Mucosa of gallbladder (tissue), 1 donor: ENCODE results near the gene WDR1. TPM values are rescaled to one million over a fixed set of nuclear protein-coding genes. Genes with fewer than 3 reads are reported as not detected.

Source experiments
- DNase-seq: peaks from one replicate; pipeline ENCODE4 v3.0.0-alpha.2; 2020; ENCODE audit warnings: low spot score
- total RNA-seq: library from RNA; stranded (reverse); gene quantifications from one replicate; pipeline ENCODE4 v1.2.1, GENCODE V29; 2021
- donor health status: DM: no; HTN: no; CAD: no.

Gene WDR1
- total RNA-seq, 1 donor from 2014 or later: 297 TPM

DNA sequence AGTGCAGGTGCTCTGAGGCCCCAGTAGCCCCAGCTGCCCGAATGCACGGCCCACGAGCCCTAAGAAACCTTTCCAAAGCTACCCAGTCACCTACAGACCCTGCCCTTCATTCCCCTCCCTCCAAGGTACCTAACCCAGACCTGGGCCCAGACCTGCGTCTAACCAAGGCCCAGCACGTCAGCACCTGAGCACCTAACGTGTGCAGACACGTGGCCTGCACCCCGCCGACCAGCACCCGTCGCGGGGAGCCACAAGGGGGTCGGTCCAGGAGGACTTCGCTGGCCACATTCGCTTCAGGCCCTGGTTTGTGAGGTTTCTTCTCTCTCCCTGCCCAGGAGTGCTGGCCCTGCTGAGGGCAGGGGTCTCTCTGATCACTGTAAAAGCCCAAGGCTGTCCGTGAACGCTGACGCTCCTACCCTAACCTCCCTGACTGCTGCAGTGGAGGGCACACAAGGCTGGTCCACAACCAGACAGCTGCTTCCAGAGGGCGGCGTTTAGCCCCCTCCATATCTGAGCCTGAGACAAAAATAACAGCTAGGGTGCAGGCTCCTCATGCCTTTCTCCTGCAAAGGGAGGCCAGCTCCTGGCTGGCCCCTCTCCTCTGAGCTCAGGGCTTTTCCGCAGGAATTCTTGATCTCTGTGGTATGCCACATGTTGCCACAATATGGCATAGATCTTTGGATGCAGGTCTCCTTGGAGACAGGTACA lies 31.8 kb downstream of the WDR1 start:
- DNase-seq: no peak

DNA sequence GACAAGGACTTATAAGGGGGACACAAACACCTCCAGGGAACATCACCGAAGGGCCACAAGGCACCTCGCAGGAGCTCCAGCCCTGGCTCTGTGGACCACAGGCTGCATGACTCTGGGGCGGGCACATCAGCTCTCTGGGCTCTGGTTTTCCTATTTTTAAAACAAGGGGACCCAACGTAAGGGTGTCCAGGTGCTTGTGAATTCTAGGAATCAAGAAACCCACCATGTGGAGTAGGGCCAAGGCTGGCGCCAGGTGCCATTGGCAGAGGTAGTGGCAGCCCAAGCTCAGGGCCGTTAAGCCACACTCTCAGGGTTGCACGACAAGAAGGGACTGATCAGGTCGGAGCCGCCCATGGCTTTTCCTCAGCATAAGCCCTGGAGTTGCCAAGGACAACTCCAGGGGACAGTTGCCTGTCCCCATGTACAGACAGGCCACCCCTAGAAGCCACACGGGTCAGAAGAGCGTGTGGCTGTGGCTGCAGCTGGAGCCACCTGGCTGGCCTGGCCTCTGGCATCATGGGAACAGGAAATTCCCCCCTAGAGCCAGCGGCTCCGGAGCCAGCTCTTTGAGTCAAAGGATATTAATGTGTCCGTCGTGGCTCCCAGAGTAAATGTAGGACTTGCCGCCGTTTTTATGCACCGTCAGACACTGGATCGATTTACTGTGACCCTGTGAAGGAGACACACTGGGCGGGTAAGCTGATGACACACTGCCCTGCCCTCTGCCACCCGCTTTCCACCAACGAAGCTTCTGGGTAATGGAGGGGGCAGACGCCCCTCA lies 32.5 kb downstream of the WDR1 start:
- no peak for DNase-seq

DNA sequence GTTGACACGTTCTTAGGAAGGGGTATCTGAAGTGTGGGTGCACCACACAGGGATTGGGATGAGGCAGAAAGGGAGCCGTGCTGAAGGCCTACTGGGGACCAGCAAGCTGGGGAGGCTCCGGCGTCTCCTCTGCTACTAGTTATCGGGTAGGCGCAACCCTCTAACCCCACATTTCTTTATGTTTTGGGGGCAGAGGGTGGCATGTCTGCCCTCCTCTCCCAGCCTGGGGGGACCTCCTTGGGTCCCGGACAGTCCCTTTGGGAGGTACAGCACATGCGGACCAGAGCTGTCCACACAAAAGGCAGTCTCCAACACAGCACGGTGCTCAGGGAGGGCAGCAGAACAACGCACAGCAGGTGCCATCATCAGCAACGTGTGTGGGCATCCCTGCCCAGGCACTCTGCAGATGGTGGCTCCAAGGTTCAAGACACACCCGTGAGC lies 33.2 kb downstream of the WDR1 start:
- no peak for DNase-seq

DNA sequence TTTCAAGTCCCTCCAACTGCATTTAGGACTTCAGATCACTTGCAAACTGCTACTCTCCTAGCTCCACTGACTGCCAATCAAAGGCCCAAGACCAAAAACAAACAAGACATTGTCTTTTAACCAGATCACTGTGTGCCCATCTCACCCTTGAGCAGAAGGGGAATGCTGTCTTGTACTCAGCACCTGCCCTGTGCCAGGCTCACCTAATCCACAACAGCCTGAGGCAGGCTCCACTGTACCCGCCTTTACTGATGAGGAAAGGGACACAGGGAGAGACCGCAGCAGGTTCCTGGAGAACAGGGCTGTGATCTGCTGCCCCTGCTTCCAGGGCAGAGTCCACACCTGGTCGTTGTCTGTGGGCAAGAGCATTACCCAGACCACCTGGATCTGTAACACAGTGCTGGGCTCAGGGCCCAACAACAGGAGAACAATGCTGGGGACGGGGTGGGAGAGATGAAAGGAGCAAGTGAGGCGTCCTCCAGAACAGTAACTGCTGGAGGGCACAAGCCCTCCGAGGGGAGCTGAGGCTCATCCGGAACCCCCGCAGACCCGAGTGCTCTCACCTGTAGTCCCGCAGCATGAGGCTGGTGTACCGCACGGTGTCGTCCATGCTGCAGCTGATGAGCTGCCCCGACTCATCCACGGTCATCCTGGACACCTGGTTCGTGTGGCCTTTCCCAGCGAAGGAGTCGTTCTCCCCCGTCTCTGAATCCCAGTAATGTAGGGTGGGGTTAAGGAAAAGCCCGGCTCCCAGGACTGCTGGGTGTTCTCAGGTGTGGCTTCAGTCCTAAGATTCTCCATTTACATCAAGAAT lies 33.9 kb downstream of the WDR1 start:
- DNase-seq: no peak

DNA sequence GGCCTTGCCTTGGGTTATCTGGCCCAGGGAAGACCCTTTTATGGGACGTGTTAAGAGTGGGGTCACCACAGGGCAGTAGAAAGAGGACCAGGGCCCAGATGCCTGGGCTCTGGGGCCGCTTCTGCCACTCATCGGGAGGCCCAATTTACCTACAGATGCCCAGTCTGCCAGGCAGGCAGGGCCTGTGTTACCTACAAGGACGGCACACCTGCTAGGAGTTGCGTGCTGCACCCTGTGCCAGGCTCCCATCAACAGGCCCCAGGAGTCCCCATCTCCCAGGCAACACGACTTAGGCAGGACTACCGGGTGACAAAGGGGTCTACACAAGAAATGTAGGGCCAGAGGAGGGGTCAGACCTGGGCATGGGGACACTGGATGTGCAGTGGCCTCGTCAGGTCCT lies 34.6 kb downstream of the WDR1 start:
- DNase-seq: no peak

DNA sequence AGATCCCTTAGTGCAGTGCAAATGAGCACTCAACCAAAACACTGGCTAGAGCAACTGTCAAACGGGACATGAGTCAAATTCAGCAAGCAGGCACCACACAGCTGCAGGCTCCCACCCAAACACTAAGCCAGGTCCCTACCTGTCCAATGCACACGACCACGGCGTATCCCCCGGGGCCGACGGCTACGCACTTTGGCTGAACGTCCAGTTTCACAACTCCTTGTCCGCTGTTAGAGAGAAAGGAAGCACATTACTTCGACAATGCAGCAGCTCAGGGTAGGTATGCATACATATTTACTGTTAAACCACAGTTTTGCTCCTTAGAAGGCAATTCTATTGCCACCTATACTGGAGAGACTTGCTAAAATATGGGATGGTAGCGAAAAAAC lies 35.4 kb downstream of the WDR1 start:
- no peak for DNase-seq

DNA sequence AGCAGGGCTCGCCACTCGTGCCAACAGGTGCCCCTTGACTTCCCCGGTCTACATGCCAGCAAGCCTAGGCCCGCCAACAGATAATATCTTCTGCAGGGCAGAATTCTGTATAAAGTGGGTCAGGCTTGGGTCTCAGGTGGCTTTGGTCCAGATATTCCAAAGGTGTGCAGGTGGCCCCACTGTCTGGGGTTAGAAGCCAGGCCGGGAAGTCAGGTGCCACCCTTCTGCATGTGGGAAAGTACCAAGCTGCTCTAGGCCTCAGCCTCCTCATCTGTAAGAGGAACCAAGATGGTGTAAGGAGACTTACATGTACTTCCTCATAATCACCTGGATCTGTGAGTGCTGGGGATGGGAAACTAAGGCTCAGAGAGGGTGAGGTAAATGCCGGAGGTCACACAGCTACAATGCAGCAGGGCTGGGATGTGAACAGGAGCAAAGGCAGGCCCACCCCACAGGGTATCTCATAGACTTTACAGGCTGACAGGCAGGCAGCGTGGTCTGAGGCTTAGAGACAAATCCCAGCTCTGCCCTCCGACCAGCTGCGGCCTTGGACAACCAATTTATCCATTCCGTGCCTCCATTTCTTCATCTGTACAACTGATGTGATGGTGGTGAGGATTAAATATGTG lies 35.9 kb downstream of the WDR1 start:
- no peak for DNase-seq

DNA sequence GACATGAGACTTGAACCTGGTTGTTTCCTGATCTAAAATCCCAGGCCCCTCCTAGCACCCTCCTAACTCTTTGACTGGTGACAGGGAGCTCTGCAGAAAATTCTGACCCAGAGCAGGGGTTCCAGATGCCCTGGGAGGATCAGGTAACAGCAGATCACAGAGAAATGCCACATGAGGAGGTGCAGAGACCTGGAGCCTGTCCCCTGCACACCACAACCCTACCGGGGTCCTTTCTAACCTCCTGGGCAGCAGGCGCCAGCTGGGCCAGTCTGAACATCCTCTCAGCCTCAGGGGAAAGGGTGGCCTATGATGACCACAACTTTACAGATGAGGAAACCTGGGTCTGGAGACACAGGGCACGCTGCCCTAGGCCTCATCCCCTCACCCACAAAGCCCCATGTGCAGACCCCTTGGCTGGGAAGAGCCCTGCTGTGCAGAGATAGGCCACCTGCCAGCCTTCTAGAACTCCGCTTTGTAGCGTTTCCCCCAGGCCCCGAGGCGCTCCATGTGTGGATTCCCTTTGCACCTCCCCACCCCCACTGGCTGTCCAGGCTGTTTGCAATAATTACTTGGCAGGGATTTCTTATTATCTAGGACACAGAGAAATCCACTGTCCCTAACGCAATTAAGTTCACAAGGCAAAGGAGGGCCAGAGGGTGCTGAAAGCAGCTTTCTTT lies 36.5 kb downstream of the WDR1 start:
- DNase-seq: no peak

DNA sequence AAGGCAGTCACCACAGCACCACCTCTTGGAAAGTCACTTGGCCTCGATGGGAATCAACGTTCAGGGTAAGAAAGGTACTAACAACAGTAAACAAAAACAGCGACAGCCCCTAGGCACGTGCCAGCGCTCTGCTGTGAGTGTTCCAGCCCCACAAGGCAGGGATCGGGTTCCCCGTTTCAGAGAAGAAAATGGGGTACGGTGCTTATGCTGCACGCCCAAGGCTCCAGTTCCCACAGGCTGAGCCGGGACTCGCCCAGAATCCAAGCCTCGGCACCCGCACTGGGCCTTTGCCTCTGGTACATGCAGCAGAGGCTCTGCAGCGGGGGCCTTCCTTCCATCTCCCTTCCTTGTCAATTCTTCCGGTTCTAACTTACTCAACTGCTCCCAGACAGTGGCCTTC lies 37.3 kb downstream of the WDR1 start:
- no peak for DNase-seq

DNA sequence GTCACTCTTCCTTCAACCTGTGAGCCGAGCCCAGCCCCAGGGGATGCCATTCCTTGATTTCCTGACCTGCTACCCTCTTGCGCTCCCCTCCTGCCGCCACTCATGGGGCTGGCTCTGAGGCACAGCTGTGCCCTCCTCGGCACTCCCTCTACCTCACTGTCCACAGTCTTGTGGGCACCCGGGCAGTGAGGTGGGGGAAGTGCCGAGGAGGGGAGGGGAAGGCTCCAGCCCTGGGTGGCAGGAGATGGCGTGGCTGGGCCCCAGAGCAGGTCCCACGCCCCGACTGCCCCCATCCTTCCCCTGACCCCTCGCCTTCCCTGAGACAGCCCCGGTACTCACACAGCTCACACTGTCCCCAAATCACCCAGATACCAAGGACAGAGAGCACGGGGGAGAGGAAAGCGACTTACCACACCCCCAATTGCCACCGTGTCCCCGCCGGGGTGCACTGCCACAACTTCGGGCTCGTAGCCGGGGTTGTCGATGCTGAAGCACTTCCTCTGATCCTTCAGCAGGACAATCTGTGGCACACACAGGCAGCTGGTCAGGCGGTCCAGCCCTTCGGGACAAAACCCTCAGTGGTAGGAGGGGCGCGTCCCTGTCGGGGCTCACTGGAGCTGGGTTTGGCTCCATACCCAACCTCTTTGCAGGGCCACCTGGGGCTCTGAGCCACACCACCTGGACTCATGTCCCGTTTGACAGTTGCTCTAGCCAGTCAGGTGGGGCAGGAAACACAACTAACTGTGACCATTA lies 37.9 kb downstream of the WDR1 start:
- no peak for DNase-seq

DNA sequence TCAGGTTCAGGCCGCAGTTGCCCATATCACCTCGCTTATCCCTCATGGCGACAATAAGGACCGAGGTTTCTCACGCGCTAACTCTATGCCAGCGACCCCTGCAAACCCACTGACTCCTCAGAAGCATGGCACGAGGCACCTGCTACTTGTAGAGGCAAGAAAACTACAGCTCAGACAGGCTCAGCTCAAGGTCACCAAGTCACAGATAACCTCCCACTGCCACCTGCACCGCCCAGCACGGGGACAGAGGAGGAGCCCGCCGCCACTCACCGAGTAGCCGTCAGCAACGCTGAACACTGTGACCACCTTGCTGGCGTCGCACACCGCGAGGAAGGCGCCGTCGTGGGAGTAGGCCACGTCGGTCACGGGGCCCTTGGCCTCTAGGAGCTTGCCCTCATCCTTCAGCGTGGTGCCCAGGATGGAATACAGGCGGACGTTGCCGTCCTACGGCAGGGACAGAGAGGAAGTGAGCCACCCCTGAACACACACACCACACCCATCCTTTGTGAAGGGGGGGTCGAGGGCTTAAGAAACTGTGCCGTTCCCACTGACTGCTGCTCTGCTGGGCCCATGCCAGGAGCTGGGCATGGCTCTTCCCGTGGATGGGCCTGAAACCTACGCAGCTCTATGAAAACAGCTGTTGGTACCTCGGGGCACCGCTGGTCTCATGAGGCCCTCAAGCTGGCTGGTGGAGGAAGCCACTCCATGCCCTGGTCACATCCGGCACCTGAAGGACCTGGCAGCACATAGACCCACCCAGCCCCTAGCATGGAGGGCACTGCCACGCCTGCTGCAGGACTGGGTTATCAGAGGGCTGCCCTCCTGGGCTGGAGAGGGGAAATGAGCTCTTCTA lies 38.9 kb downstream of the WDR1 start:
- no peak for DNase-seq

DNA sequence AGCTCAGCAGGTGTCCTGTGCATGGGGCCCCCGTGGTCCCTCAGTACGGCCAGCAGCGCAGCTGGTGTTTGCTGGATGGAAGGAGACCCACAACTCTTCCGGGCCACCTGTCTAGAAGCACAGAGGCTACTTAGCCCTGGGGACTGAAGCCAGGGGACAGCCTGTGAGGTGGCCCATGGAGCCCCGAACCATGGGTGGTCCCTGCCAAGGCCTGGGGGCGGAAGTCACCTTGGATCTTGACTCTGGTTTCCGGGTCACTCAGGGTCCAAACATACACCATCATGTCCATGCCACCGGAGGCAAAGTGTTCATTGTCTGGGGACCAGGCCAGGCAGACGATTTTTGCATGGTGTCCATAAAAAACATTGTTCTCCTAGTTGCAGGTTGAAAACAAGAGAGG lies 39.5 kb downstream of the WDR1 start:
- DNase-seq: no peak

DNA sequence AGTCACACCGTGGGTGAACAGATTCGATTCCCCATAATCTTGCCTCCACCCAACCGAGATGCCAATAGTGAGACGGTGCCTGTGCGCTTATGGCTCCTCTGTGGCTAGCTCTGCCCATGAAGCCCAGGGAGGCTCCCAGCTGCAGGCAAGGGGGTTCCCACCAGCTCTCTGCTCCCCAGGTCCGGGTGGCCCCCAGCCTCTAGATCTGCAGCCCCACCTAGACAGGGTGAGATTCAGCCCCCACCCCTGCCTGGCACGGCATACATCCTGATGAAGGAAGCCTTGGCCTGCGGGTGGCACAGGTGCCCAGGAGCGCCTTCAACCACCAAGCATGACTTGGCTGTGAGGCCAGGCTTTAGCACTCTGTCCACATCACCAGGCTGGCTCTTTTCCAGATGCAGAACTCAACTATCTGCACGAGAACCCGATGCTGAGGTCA lies 40.6 kb downstream of the WDR1 start:
- DNase-seq: no peak

DNA sequence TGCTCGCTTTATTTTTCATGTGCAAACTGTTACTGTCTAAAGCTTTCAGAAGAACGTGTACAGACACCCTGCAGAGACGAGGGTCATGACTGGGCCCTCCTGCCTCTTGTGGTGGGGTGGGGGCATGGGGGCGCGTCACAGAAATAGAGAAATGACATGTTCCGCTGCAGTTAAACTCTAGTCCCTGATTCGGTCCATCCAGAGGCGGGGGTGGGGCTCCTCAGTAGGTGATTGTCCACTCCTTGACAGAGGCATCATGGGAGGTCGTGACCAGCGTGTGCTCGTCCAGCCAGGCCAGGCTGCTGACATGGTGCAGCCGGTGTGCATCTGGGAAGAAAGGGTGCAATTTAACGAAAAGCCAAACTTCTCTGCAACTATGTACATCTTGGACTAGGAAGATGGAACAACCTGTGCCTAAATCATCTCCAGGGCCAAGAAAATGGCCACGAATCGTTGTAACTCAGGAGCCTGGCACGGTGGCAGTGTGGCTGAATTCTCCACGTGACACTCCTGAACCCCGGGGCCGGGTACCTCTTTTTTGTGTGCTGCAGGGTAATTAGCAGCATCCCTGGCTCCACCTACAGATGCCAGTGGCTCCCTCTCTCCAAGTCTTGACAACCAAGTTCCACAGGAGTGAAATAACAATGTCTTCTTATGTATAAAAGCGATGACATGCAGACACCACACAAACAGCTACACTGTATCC lies 41.3 kb downstream of the WDR1 start:
- no peak for DNase-seq

DNA sequence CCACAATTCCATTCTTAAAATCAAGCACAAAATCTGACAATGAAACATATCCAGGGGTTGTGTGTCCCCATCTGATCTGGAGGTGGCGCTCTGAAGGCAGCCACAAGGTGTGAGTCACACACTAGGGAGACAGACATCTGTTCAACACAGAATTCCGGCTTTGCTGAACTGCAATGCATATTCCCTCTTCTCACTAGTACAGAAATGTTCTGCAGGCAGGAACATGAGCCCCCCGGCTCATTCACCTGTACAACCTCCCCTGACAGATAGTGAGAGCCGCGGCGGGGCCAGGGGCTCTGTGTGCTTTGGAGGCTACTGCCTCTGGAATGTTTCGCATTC lies 41.9 kb downstream of the WDR1 start:
- DNase-seq: no peak

DNA sequence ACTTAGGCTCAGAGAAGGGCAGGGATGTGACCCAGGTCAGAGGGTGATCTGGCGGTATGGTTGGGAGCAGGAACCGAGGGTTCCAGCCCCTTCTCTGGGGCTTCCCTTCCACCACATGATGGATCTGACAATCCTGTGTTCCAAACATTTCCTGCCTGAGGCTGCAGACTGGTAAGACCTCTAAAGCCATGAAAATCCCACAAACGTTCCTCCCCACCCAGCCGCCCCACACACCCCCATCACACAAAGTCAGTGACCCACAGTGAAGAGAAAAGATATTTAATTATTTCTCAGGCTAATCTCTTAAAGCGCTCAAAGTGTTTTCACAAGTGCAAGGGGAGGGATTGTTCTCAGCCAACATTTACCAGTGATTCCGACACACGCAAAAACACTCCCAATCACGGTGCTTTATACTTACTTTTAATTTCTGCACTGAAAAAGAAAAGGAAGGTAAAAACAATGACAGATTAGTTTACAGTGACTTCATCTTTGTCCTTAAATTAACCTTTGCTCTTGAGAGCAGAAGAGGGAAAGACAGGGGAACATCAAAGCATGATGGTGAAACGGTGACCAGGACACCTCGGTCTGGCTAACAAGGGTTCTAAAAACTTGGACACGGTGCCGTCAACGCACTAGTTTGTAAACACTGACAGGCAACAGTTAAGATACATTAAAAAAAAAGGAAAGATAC lies 42.4 kb downstream of the WDR1 start:
- no peak for DNase-seq

DNA sequence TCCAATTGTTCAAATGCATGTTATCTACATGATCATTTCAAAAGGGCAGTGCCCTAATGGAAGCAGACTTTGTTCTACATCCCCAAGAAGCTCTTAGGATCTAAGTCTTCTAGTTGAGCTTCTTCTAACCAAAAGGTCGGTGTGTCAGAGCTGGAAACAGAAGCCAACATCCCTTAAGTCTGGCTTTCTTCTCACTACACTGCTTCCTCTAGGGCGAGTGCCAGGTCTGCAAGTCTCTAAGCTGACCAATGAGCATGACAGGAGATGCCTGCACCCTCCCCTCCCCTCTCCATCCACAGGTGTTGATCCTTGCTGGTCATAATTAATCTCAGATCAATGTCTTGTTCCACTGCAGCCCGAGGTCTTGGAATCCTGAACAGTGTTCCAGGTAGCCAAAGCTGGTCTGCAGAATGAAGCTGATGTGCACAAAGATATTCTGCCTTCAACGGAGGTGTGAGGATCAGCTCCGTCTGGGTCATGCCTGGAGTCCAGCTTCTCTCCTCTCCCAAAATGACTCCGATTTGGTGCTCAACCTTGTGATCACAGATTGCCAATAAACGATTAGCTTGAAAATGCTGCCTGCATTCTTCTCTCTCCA lies 44.1 kb downstream of the WDR1 start:
- DNase-seq: no peak

DNA sequence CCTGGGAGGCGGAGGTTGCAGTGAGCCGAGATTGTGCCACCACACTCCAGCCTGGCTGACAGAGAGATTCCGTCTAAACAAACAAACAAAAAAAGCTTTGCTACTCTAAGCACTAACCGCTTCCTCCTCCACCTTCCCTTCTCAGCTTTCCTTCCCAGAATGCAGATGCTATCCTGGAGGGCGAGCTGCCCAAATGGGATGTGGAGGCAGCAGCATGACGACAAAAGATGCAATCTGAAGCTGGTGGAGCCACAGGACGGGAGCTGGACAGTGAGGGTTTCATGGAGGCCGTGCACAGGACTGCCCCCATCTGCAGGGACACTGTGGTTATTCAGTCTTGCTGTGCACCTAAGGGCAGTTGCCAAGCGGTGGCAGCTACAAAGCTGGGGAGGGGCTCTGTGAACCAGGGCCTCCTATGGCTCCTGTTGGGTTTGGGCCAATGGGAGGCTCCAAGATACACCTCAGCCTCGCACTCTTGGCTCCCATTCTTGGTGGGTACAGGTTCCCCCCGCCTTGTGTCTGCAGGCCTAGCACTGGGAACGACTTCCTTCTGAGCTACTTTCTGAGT lies 47.4 kb downstream of the WDR1 start:
- DNase-seq: no peak
